Esophagus muscularis mucosa (tissue), 3 donors: ENCODE data around the gene LCN15.

ENCODE experiments used
- CTCF ChIP-seq, 3 experiments: fragments of 200-600 bp in 2 of 3; fragments of 450-650 bp in 1 of 3; sonication (generic) in 2 of 3; IDR thresholded peaks; one replicate each; pipeline ENCODE4 v1.5.1; 2017 to 2019; ENCODE audit warnings: antibody characterized with exemption in 3 of 3, mild to moderate bottlenecking in 2 of 3, moderate library complexity in 1 of 3
- POLR2AphosphoS5 ChIP-seq, 2 donors: sonication (generic); formaldehyde crosslinking; IDR thresholded peaks; one replicate each; pipeline ENCODE4 v1.6.1; 2017; ENCODE audit warnings: antibody characterized with exemption in 2 of 2

- no peak for TF ChIP-seq CTCF (IDR thresholded peaks at IDR 0.05)
- TF ChIP-seq POLR2AphosphoS5 (IDR thresholded peaks at IDR 0.05), result no peak
Observed at GRCh38 chr9:136728548-136729123, 35.7 kb downstream of the LCN15 start.
